B cell (primary cell): ENCODE measurements around the gene USP30. TPM values are rescaled to one million over a fixed set of nuclear protein-coding genes. Genes with fewer than 3 reads are reported as not detected.

Experiments used
- ATAC-seq: fragments of 200-7000 bp; cut with Tn5 transposase; one replicate; pipeline ENCODE4 v1.10.0; 2021; ENCODE audit warnings: low read depth, mild to moderate bottlenecking, moderate number of reproducible peaks, moderate library complexity
- CTCF ChIA-PET: fragments of 350-600 bp; sonication (Branson Sonifier 250); formaldehyde crosslinking; loops from one replicate; lab custom pipeline; 2021; ENCODE audit warnings: antibody characterized with exemption, inconsistent platforms; lab: Charles Lee
- POLR2A ChIA-PET: fragments of 350-600 bp; sonication (Branson Sonifier 250); formaldehyde crosslinking; loops from one replicate; lab custom pipeline; 2021; ENCODE audit warnings: antibody characterized with exemption; lab: Charles Lee
- DNase-seq: peaks from one replicate; pipeline ENCODE4 v3.0.0; 2013
- H2AFZ ChIP-seq: 2 replicates; pipeline ENCODE4 v1.6.1; 2012; ENCODE audit warnings: mild to moderate bottlenecking, low read depth, low read length; ENCODE audit not compliant: insufficient read depth, poor library complexity, severe bottlenecking
- H3K27ac ChIP-seq, 2 donors: 1 replicate in 1 of 2; 2 replicates in 1 of 2; pipeline ENCODE4 v1.5.1; 2012 to 2013; ENCODE audit warnings: low read length in 2 of 2, mild to moderate bottlenecking in 2 of 2, moderate library complexity in 1 of 2
- H3K27me3 ChIP-seq, 4 experiments: fragments of 200-600 bp in 1 of 4; sonication (generic) in 1 of 4; replicated peaks in 1 of 4; 1 replicate in 2 of 4; 2 replicates in 2 of 4; pipeline versions ENCODE4 v1.6.1 to v1.7.0; 2013 to 2016; ENCODE audit warnings: low read length in 3 of 4, mild to moderate bottlenecking in 2 of 4, mixed read lengths in 1 of 4, moderate library complexity in 1 of 4; ENCODE audit not compliant: insufficient read depth in 4 of 4, control insufficient read depth in 3 of 4; ENCODE audit errors: control extremely low read depth in 1 of 4
- H3K36me3 ChIP-seq, 2 experiments: replicated peaks in 1 of 2; 1 replicate in 1 of 2; 2 replicates in 1 of 2; pipeline versions ENCODE4 v1.6.1 to v1.7.1; 2013; ENCODE audit warnings: low read length in 1 of 2; ENCODE audit not compliant: insufficient read depth in 2 of 2, control insufficient read depth in 1 of 2; ENCODE audit errors: control extremely low read depth in 1 of 2, extremely low read depth in 1 of 2
- H3K4me1 ChIP-seq, 2 donors: fragments of 200-600 bp in 1 of 2; sonication (generic) in 1 of 2; 1 replicate in 1 of 2; 2 replicates in 1 of 2; pipeline versions ENCODE4 v1.5.1 to v1.6.1; 2013 to 2017; ENCODE audit warnings: low read length in 2 of 2; ENCODE audit not compliant: control insufficient read depth in 2 of 2, insufficient read depth in 2 of 2
- H3K4me2 ChIP-seq: replicated peaks from 2 replicates; pipeline ENCODE3; 2012; ENCODE audit warnings: mild to moderate bottlenecking, low read depth, low read length; ENCODE audit not compliant: poor library complexity, severe bottlenecking
- H3K4me3 ChIP-seq, 5 experiments: fragments of 200-600 bp in 1 of 5; sonication (generic) in 1 of 5; 1 replicate in 3 of 5; 2 replicates in 2 of 5; pipeline versions ENCODE4 v1.5.1 to v1.7.0; 2011 to 2016; ENCODE audit warnings: low read length in 4 of 5, mild to moderate bottlenecking in 4 of 5, low read depth in 2 of 5, control low read depth in 1 of 5, moderate library complexity in 1 of 5; ENCODE audit not compliant: insufficient read depth in 1 of 5; ENCODE audit errors: control extremely low read depth in 1 of 5, extremely low read depth in 1 of 5
- H3K79me2 ChIP-seq: fragments of 200-600 bp; sonication (generic); one replicate; pipeline ENCODE4 v1.6.0; 2016; ENCODE audit warnings: low read length; ENCODE audit not compliant: control insufficient read depth, insufficient read depth
- H3K9ac ChIP-seq: fragments of 200-600 bp; sonication (generic); 2 replicates; pipeline ENCODE4 v1.6.1; 2017; ENCODE audit warnings: mild to moderate bottlenecking, low read length, moderate library complexity
- H3K9me3 ChIP-seq, 3 donors: one replicate each; pipeline versions ENCODE4 v1.6.1 to v1.7.1; 2013; ENCODE audit warnings: low read length in 2 of 3; ENCODE audit not compliant: control insufficient read depth in 2 of 3, insufficient read depth in 1 of 3; ENCODE audit errors: control extremely low read depth in 1 of 3
- H4K20me1 ChIP-seq: 2 replicates; pipeline ENCODE4 v1.6.0; 2012; ENCODE audit warnings: mild to moderate bottlenecking, low read length; ENCODE audit not compliant: insufficient read depth, control insufficient read depth, poor library complexity, severe bottlenecking
- H3K27ac Mint-ChIP-seq: one replicate; pipeline ENCODE4 v1.8.0; 2021; ENCODE audit warnings: mixed read lengths
- H3K27me3 Mint-ChIP-seq: one replicate; pipeline ENCODE4 v1.8.0; 2021; ENCODE audit warnings: mixed read lengths
- H3K4me1 Mint-ChIP-seq: one replicate; pipeline ENCODE4 v1.8.0; 2021; ENCODE audit warnings: mixed read lengths
- H3K4me3 Mint-ChIP-seq: one replicate; pipeline ENCODE4 v1.8.0; 2021; ENCODE audit warnings: mixed read lengths
- H3K9me3 Mint-ChIP-seq: one replicate; pipeline ENCODE4 v1.8.0; 2022; ENCODE audit warnings: mixed read lengths; ENCODE audit not compliant: insufficient read depth
- EZH2 ChIP-seq: IDR thresholded peaks from 2 replicates; pipeline ENCODE4 v1.6.1; 2012; ENCODE audit warnings: borderline replicate concordance, low read depth, mild to moderate bottlenecking, moderate library complexity, low read length; ENCODE audit not compliant: insufficient read depth, poor library complexity, severe bottlenecking
- WGBS: methylation state at CpG from one replicate; pipeline ENCODE4 v1.1.5; 2013; ENCODE audit warnings: missing lambda C conversion rate; ENCODE audit not compliant: insufficient coverage; 5-methylcytosine and 5-hydroxymethylcytosine counted together
- intact Hi-C: fragments of 100-400 bp; cut with micrococcal nuclease; formaldehyde crosslinking; loops from one replicate; pipeline ENCODE4 v1.10.0; 2022
- polyA plus RNA-seq: library from polyadenylated mRNA; depleted of rRNA; stranded (reverse); fragments of >200 nt; gene quantifications from 2 replicates; pipeline ENCODE4 v1.2.3, GENCODE V29; 2012
- total RNA-seq, 2 donors: library from RNA; stranded (reverse); fragments of 120-200 nt in 1 of 2; gene quantifications; 1 replicate in 1 of 2; 2 replicates in 1 of 2; pipeline versions ENCODE4 v1.2.3 to v1.2.4, GENCODE V29; 2013 to 2022
- TF ChIP-seq, protein P1 (sequence below): fragments of 200-600 bp; IDR thresholded peaks from one replicate; pipeline ENCODE4 v1.8.0; 2022; ENCODE audit warnings: antibody characterized with exemption, mild to moderate bottlenecking

USP30 gene
- total and polyA plus RNA-seq, 2 donors (not counting 1 experiment from before 2014, with no cell fraction given), result 7.2 to 32.5 TPM

DNA sequence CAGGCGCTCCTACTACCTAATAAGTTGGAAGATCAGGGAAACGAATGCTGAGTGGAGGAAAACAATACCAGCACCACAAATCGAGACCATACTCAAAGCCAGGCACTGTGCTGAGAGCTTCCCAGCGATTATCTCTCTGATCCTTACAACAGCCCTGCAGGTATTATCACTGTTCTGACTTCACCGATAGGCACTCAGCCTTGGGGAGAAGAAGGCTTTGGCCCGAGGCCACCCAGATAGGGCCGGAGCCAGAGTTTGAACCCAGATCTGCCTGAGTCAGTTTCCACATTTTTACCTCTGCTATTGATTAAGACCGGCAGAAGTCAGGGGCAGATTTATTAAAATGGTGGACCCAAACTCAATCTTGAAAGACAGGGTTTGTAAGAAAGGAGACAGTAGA, 36.4 kb upstream of the USP30 start:
- Histone ChIP-seq H2AFZ (no peak overlapping the region), H3K4me3 (no peak overlapping the region), H3K36me3 (no peaks in the 10 kb centered on the region), H3K9me3 (no peaks in the 10 kb centered on the region), H3K27me3 (peaks cover 0 to 22% (median 16%) of the 10 kb centered on the region in 4 experiments), H4K20me1 (no peaks in the 10 kb centered on the region), H3K79me2 (no peaks in the 10 kb centered on the region), H3K4me1 (peaks cover 4% of the 10 kb centered on the region in 2 donors), H3K9ac (no peak overlapping the region), H3K27ac (no peak overlapping the region), H3K4me2 (no peak overlapping the region)
- POLR2A ChIA-PET, result no interaction called here
- H3K27ac Mint-ChIP-seq, result no peak overlapping the region
- H3K27me3 Mint-ChIP-seq, result peaks cover 48% of the 10 kb centered on the region
- ATAC-seq (no peak), DNase-seq (no peak)
- TF ChIP-seq EZH2, result no peak
- TF ChIP-seq, protein P1, sequence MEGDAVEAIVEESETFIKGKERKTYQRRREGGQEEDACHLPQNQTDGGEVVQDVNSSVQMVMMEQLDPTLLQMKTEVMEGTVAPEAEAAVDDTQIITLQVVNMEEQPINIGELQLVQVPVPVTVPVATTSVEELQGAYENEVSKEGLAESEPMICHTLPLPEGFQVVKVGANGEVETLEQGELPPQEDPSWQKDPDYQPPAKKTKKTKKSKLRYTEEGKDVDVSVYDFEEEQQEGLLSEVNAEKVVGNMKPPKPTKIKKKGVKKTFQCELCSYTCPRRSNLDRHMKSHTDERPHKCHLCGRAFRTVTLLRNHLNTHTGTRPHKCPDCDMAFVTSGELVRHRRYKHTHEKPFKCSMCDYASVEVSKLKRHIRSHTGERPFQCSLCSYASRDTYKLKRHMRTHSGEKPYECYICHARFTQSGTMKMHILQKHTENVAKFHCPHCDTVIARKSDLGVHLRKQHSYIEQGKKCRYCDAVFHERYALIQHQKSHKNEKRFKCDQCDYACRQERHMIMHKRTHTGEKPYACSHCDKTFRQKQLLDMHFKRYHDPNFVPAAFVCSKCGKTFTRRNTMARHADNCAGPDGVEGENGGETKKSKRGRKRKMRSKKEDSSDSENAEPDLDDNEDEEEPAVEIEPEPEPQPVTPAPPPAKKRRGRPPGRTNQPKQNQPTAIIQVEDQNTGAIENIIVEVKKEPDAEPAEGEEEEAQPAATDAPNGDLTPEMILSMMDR, result no peak
- no peak overlapping the region for H3K4me3 Mint-ChIP-seq
- no peaks in the 10 kb centered on the region for H3K9me3 Mint-ChIP-seq
- peaks cover 4% of the 10 kb centered on the region for H3K4me1 Mint-ChIP-seq
- intact Hi-C loops, result no loop called here
- 92% methylated on average over 4 of the region's 8 CpGs for WGBS
- CTCF ChIA-PET, result no interaction called here

DNA sequence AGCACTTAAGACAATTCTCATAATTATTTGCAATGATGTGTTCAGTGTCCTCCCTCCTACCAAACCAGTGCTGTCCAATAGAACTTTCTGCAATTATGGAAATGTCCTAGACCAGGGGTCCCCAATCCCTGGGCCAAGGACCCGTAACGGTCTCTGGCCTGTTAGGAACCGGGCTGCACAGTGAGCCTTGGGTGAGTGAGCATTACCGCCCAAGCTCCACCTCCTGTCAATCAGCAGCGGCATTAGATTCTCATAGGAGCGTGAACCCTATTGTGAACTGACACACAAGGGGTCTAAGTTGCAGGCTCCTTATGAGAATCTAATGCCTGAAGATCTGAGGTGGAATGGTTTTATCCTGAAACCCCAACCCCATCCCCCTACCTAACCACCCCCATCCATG, 35.4 kb upstream of the USP30 start:
- no peak for DNase-seq
- WGBS, result 88% methylated on average over 4 of the region's 6 CpGs
- no peaks in the 10 kb centered on the region for H3K79me2 ChIP-seq
- peaks cover 46% of the 10 kb centered on the region for H3K27me3 Mint-ChIP-seq
- peaks cover 4 to 5% of the 10 kb centered on the region in 2 donors for H3K4me1 ChIP-seq
- no peak for TF ChIP-seq EZH2
- H3K4me3 ChIP-seq, result no peak overlapping the region
- H2AFZ ChIP-seq, result no peak overlapping the region
- ATAC-seq, result no peak
- intact Hi-C loops, result no loop called here
- H3K9me3 Mint-ChIP-seq, result no peaks in the 10 kb centered on the region
- H3K4me3 Mint-ChIP-seq, result no peak overlapping the region
- no peak overlapping the region for H3K9ac ChIP-seq
- H3K27ac Mint-ChIP-seq, result no peak overlapping the region
- no peak overlapping the region for H3K27ac ChIP-seq
- no peaks in the 10 kb centered on the region for H3K9me3 ChIP-seq
- peaks cover 0 to 30% (median 23%) of the 10 kb centered on the region in 4 experiments for H3K27me3 ChIP-seq
- H4K20me1 ChIP-seq, result no peaks in the 10 kb centered on the region
- ChIA-PET CTCF (no interaction called here), POLR2A (no interaction called here)
- H3K36me3 ChIP-seq, result no peaks in the 10 kb centered on the region
- no peak overlapping the region for H3K4me2 ChIP-seq
- H3K4me1 Mint-ChIP-seq, result peaks cover 4% of the 10 kb centered on the region
